GM12873 (cell line): ENCODE measurements around the gene NPY5R.

Source experiments
- TF ChIP-seq, protein P1 (sequence below): IDR thresholded peaks from 2 replicates; pipeline ENCODE4 v1.5.1; 2012; ENCODE audit warnings: low read depth, mild to moderate bottlenecking, moderate library complexity, low read length, control low read depth; ENCODE audit not compliant: insufficient read depth; ENCODE audit errors: missing control alignments

NPY5R gene

DNA sequence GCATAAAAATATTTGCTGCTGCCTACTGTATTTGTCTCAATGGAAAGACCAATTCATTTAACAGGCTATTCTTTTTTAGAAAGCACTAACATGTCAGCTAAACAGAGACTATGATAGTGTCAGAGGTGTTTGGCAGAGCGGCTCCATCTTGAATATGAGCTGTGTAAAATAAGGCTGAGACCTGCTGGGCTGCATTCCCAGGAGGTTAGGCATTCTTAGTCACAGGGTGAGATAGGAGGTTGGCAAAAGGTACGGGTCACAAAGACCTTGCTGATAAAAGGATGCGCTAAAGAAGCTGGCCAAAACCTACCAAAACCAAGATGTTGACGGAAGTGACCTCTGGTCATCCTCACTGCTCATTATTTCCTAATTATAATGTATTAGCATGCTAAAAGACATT lies 41.8 kb downstream of the NPY5R start:
- TF ChIP-seq, protein P1, sequence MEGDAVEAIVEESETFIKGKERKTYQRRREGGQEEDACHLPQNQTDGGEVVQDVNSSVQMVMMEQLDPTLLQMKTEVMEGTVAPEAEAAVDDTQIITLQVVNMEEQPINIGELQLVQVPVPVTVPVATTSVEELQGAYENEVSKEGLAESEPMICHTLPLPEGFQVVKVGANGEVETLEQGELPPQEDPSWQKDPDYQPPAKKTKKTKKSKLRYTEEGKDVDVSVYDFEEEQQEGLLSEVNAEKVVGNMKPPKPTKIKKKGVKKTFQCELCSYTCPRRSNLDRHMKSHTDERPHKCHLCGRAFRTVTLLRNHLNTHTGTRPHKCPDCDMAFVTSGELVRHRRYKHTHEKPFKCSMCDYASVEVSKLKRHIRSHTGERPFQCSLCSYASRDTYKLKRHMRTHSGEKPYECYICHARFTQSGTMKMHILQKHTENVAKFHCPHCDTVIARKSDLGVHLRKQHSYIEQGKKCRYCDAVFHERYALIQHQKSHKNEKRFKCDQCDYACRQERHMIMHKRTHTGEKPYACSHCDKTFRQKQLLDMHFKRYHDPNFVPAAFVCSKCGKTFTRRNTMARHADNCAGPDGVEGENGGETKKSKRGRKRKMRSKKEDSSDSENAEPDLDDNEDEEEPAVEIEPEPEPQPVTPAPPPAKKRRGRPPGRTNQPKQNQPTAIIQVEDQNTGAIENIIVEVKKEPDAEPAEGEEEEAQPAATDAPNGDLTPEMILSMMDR: no peak

DNA sequence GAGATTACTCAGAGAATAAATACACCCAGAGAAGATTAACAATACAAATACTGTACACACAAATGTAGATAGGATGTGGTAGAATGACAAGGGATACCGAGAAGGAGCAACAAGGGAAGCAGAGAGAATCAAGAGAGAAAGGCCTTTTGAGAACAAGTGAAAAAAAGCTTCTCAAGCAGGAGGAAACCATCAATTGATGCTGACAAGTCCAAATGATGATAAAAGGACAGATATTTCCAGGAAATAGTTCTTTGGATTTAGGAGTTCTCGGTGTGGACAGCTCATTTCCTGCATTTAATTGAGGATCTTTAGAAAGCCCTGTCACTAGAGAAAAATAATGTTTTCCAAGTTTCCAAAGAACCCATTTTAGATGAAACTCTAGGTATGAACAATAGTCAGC lies 48.1 kb downstream of the NPY5R start:
- TF ChIP-seq, protein P1: no peak

DNA sequence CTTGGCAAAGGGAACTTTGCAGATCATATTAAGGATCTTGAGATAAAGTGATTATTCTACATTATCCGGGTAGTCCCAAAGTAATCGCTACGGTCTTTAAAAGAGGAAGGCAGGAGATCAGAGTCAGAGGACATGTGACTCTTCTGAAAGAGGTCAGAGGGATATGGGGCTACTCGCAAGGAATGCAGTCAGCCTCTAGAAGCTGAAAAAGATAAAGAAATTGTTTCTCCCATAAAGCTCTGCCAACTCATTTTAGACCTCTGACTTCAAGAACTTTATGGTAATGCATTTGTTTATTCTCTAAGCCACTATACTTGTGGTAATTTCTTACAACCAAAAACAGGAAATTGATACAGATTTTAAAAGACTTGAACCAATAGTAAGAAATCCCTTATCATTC lies 48.6 kb downstream of the NPY5R start:
- TF ChIP-seq, protein P1: no peak

DNA sequence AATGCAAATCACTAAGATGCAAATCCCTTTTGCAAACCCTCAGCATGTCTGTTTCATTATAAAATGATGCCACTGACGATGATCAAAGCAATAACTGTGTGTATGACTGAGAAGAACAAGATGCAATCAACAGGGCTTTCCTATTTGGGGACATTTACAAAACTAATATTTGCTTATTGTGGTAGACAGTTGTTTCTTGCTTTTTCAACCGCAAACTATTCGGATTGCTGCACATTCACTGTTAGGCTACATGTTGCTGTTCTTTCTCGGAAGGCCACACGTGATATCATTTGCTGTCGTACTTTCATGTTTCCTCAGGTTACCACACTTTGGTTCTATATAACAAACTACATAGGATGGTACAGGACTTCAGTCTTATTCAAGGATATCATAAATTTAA lies 49.8 kb downstream of the NPY5R start:
- TF ChIP-seq, protein P1: no peak

DNA sequence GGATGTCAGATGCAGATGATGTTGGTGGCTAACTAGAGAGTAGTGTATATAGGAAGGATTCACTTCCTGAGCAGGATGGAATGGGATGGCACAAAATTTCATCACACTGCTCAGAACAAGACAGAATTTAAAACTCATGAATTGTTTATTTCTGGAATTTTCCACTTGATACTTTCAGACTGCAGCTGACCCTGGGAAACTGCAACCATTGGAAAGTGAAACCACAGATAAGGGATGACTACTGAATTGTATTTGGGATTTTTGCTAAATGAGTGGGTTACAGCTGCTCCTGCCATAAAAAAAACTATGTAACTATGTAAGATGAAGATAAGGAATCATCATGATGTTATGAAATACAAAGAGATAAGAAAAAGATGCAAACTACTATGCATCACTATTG lies 51.4 kb downstream of the NPY5R start:
- TF ChIP-seq, protein P1: no peak

DNA sequence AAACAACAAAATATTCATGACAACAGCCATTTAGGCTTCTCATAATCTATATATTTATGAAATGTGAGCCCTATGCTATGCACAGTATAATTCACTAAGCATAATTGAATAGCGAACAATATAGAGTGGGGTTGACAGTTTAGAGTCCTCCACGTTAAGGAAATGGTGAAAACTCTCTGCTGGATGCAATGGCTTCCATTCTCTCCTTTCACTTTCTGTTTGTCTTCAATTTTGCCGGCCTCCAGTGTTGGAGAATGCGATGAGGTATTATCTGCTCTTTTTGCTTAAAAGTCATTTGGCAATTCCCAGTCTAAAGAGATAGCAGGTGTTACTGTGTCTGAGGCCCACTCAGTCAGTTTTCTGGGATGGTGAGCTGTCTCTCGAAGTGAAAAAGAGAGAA lies 52.1 kb downstream of the NPY5R start:
- TF ChIP-seq, protein P1: no peak

DNA sequence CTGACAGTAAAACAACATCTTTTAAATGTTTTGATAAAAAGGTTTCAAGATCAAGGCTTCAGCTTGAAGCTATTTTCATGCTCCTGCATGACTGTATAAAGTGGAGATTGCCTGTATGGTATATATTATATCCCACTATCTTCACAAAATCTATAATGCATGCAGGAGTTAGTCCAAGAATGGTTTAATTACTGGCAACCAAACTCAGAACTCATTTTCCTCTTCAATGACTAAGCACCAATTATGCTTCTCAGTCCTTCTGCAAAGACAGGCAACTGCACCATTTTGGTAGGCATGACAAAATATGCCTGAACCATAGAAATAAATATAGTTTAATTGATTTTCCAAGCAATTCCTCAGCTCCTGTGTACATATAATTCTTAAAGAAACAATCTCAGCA lies 54.5 kb downstream of the NPY5R start:
- TF ChIP-seq, protein P1: no peak
